Islet precursor cell (in vitro differentiated cells): ENCODE measurements around the gene KIAA0586.
A peak's percentile ranks its signal among the peaks of the same experiment; 100 is the strongest.
"Not testable (repeated sequence)": the region's sequence is repeated elsewhere in the genome, so short reads cannot be mapped to it uniquely, and the experiment has no call there.

Experiments
- DNase-seq: peaks from one replicate; pipeline ENCODE4 v3.0.0-alpha.2; 2018

The KIAA0586 gene

DNA sequence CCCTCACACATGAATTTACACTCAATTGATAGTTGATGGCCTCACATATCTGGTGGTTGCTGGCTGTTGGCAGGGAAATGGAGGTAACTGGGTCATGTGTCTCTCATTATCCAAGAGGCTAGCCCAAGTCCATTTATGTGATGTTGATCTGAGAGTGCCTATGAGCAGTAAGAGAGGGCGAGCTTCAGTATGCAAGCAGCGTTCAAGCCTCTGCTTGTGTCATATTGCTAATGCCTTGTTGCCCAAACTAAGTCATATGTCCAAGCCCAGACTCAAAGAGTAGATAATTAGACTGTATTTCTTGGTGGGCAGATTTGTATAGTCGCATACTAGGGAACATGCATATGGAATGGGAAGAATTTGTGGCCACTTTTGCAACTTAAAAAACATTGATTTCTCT, 126.4 kb downstream of the KIAA0586 start:
- DNase-seq, result no peak

DNA sequence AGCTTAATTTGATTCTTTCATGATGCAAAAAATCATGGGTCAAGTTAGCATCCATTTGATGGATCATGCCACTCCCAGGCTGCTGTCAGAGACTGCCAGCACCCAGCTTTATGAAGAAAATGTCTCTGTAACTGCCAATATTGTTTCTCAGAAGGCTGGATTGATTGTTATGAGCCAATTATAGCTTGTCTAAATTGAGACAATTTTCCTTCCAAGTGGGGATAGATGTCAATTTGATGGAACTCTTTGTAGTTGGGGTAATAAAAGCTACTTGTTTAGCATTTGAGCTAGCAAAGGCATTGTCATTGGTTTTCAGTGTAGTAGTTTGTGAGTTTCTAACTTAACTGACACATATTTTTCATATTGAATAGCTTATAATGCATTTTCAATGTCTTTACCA, 128.1 kb downstream of the KIAA0586 start:
- DNase-seq, result no peak

DNA sequence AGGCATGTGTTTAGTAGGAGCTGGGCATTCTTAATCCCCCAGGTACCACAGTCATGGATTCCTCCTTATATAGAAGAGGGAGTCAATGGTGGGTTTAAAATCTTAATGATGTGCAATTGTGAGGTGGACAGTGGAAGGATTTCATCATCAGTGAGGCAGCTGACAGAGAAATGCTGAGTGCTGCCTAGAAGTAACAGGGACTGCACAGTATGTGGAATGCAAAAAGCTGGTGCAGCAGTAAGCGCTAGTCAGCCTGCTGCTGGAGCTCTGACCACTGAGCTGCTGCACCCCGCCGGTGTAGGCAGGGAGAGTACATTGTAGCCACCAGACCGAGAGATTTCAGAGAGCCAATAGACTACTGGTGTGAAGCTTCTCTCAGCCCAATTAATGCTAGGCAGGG, 129.7 kb downstream of the KIAA0586 start:
- no peak for DNase-seq

DNA sequence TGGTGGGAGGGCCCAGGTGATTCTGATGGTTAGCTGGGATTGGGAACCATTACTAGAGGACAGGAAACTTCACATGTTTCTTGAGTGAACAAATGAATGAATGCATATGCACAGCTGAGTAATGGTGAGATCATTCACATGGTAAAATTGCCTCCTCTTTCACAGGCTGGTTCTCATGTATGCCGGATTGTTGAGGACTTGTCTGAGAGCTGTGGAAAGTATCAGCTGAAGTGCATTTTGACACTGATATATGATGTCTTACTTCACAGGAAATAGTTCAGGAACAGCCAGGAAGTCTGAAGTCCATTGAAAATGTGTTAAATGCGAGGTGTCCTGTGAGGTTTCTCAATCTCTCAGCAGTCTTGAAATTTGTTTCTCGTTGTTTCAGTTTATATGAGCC, 132.7 kb downstream of the KIAA0586 start:
- DNase-seq, result peak; percentile 58

DNA sequence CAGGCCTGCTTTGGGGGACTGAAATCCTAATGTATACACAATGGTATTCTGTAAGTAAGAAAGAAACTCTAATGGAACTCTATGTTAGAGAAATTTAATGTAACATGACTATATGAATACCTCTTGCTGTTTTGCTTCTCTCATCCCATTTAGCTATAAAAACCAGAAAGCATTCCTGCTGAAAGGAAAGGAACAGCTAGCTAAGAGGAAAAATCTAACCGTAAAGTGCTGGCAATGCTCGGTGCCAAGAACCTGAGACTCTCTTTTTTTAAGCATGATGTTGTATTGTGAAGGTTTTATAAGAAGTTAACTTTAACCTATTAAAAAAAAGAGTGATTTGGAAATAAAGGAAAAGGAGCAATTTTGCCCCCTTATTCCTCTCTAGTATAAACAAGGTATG, 134.6 kb downstream of the KIAA0586 start:
- no peak for DNase-seq

DNA sequence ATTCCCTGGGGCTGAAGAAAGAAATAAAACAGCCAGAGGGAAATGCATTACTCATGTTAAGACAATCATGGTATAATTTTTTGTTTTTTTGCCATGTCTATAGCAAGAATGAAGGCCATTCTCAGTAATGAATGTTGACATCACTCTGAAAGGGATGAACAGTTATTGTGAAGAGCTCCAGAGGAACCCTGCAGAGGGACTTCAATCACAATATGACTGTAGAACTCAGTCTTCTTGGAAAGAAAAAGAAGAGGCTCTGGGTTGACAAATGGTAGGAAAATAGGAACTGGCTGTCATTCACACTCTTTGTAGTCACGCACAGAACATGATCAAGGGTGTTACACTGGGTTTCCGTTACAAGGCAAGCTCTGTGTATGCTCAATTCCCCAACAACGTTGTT, 136.5 kb downstream of the KIAA0586 start:
- no peak for DNase-seq

DNA sequence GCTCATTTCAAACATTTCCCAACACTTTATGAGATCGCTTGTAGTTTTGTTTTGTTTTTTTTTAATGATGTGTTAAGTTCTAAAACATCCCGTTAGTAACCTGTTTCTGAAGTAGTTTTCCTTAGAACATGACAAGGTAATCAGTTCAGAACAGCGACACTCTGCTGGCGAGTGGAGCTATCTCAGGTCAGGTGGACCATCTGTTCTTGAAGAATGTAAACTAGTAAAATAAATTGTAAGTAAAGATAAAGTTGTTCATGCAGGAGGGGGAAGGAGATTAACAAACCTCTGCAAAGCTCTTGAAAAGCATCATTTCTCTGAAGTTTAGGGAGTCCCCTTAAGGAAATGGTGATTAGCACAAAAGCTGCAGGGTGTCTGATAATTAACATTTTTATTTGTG, 138.3 kb downstream of the KIAA0586 start:
- no peak for DNase-seq

DNA sequence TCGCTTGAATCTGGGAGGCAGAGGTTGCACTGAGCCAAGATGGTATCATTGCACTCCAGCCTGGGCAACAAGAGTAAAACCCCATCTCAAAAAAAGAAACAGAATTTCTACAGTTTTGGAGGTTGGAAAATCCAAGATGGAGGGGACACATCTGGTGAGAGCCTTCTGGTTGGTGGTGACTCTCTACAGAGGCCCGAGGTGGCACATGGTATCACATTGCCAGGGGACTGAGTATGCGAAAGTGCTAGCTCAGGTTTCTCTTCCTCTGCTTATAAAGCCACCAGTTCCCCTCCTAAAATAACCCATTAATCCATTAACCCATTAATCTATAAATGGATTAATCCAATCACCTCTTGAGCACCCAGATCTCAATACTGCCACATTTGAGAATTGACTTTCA, 139.5 kb downstream of the KIAA0586 start:
- DNase-seq, result no peak

DNA sequence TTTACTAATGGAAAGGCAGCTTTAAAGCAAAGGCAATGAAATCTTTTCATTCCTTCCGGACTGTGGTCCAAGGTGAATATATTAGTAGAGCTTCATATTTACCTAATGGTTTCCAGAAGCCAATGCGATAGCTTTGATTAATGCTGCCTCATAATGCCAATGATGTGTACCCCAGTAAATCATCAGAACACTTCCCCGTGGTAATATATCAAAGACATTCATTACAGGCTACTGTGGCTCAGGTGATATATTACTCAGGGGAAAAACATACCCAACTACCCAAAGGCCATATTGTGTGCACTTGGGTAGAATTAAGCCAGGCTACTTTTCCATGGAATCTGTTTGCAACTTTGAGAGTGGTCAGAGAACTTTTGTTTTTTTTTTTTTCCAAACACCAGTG, 140.8 kb downstream of the KIAA0586 start:
- DNase-seq, result no peak

DNA sequence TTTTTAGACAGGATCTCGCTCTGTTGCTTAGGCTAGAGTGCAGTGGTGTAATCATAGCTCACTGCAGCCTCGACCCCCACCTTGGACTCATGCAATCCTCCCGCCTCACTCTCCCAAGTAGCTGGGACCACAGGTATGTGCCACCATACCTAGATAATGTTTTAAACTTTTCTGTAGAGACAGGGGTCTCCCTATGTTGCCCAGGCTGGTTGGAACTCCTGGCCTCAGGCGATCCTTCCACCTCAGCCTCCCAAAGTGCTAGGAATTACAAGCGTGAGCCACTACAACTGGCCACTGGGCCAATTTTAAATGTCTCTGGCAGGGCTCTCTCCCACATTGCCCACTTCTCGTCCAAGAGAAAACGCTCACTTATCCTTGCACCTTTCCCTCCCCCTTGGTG, 143.7 kb downstream of the KIAA0586 start:
- DNase-seq, result no peak

DNA sequence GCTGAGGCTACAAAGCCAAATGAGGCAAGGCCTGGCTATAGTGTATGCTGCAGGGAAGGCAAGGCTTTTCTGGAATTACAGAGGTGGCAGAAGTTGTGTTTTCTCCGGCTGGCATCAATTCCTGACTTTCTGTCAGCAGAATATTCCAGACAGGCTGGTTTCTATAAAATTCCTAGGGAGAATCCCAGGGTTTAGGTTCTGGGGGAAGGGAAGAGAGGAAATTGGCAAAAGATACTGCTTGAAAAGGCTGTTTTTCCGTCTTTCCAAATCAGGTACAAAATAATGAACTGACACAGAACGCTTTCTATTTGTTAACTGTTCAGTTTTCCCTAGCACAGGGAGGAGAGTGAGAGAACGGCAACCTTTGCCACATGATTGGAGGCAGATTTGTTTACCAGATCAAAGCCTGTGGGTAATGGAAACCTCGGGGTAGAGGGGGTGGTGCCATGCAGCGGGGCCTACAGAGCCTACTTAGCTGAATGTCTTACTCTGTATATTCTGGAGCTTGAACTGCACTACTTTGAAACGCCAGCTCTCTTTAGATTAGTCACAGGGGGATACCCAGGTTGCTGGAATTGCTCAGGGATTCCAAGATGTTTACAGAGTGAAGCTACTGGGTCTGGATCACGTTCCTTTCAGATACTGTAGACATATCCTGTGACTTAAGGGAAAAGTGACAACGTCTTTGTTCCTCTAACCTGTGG, 144.4 kb downstream of the KIAA0586 start:
- DNase-seq, result peak; percentile 91

DNA sequence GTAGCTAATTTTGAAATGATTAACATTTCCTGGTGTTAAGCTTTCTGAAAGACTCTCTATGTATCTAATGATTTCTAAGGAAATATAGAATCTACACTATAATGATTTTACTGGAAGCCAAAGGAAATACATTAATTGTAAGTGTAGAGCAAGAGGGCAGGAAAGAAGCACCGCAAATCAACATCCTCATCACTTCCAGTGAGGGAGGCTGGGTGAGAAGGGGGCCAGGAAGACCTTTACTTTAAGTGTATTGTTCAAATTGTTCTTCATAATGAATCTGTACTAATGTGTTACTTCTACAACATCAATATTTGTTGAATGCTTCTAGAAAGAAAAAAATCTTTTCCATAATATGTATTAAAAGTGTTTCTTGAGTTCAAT, 144.9 kb downstream of the KIAA0586 start:
- no peak for DNase-seq

DNA sequence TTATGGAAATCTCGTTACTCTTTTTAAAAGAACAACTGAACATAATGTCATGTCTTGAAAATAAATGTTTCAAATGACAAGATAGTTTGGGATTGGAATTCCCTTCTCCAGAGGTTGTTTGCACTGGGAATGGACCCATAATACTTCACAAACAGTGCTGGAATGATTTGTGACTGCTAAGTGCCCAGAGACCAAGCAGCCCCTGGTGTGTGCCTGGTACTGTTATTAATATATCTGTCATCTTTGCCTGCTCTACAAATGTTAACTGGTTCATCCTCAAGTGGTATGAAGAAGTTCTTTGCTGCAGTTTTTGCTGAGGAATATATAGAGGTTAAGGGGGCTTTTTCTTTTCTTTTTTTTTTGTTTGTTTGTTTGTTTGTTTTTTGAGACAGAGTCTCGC, 145.3 kb downstream of the KIAA0586 start:
- no peak for DNase-seq

DNA sequence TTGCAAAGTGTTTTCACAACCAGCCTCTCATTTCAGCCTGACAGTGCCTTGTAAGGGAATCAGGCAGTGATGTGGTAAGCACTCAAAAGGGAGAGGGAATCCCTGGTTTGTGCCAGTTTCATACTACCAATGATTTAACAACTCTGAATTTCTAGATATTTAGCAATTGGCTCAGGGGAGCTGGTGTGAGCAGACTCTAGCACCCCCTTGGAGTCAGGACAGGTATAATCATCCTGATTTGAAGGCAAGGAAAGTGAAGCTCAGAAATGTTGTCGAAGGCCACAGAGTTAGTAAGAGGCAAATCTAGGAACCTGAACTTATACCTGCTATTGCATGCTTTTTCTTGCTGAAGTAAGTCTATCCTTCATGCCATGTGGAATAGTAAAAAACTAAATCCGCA, 147.1 kb downstream of the KIAA0586 start:
- DNase-seq, result no peak

DNA sequence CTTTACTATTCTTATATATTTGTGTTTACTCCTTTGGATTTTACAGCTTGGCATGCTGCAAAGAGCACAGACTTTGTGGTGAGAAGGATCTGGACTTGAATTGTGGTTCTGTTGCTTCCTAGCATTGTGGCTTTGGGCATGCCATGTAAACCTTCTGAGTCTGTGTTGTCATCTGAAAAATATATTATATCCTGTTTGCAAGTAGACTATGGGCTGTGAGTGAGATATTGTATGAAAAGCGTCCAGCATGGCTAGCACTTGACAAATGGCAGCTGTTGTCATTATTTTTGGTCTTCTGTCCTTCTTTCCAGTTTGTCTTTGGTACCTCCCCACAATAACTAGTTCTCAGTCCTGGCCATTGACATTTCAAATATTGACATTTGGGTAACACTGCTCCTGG, 148.4 kb downstream of the KIAA0586 start:
- DNase-seq, result no peak

DNA sequence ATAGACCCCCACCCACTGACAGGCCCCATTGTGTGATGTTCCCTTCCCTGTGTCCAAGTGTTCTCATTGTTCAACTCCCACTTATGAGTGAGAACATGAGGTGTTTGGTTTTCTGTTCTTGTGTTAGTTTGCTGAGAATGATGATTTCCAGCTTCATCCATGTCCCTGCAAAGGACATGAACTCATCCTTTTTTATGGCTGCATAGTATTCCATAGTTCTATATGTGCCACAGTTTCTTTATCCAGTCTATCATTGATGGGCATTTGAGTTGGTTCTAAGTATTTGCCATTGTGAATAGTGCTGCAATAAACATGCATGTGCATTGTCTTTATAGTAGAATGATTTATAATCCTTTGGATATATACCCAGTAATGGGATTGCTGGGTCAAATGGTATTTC, 152.5 kb downstream of the KIAA0586 start:
- not testable (repeated sequence) for DNase-seq

DNA sequence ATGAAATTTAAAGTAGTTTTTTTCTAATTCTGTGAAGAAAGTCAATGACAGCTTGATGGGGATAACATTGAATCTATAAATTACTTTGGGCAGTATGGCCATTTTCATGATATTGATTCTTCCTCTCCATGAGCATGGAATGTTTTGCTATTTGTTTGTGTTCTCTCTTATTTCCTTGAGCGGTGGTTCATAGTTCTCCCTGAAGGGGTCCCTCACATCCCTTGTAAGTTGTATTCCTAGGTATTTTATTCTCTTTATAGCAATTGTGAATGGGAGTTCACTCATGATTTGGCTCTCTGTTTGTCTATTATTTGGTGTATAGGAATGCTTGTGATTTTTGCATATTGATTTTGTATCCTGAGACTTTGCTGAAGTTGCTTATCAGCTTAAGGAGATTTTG, 153.9 kb downstream of the KIAA0586 start:
- DNase-seq, result not testable (repeated sequence)

DNA sequence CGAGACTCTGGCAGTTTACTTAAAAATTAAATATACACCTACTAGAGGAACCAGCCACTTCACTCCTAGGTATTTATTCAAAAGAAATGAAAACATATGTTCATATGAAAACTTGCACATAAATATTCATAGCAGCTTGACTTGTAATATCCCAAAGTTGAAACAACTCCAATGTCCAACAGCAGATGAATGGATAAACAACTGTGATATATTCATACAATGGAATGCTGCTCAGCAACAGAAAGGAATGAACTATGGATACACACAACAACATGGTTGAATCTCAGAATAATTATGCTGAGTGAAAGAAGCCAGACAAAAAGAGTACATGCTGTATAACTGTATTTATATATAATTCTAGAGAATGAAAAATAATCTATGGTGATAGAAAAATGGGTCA, 156.9 kb downstream of the KIAA0586 start:
- DNase-seq, result no peak

DNA sequence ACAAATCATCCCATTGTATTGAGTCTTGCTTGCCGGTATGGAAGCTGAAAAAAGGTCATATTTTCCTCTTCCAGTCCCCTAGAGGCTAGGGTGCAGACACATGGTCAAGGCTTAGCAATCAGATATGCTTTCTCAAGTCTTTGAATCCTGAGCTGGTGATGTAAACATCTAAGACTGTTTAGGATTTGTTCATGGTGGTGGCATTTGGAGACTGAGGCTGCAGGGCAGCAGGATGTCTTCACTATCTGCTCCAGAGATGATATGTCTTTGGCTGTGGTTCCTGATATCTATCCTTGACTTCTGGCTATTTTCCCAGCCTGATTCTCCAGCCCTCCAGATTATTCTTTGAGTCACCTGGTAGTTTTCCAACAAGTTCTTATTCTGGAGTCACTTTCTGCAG, 159.8 kb downstream of the KIAA0586 start:
- no peak for DNase-seq

DNA sequence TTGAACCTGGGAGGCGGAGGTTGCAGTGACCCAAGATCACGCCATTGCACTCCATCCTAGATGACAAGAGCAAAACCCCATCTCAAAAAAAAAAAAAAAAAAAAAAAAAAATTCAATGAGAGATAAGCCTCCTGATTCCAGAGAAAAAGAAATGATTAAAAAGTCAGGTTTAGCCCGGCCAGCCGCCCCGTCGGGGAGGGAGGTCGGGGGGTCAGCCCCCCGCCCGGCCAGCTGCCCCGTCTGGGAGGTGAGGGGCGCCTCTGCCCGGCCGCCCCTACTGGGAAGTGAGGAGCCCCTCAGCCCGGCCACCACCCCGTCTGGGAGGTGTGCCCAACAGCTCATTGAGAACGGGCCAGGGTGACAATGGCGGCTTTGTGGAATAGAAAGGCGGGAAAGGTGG, 160.8 kb downstream of the KIAA0586 start:
- DNase-seq, result not testable (repeated sequence)

DNA sequence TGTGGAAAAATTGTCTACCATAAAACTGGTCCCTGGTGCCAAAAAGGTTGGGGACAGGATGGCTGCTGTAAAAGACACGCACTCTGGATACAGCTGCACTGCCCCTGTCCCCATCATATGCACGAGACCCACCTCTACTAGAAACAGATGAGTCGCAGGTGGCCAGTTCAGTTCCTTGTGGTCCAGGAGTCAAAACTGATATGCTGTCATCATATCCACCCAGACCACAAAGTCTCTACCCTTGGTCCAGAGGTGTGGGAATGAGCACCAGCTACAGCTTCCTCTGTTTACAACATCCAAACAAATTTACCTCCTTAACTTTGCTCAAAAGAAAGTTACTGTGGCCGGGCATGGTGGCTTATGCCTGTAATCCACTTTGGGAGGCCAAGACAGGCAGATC, 166.5 kb downstream of the KIAA0586 start:
- DNase-seq, result no peak

DNA sequence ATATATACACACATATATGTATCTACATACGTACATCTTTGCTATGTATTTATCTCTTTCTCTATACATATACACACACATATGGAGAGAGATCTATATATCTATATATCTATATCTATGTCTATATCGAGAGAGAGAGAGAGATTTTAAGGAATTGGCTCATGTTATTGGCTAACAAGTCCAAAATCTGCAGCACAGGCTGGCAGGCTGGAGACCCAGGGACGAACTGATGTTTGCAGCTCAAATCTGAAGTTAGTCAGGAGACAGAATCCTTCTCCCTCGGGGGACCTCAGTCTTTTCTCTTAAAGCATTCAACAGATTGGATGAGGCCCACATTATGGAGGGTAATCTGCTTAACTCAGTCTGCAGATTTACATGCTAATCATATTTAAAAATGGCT, 169.5 kb downstream of the KIAA0586 start:
- no peak for DNase-seq

DNA sequence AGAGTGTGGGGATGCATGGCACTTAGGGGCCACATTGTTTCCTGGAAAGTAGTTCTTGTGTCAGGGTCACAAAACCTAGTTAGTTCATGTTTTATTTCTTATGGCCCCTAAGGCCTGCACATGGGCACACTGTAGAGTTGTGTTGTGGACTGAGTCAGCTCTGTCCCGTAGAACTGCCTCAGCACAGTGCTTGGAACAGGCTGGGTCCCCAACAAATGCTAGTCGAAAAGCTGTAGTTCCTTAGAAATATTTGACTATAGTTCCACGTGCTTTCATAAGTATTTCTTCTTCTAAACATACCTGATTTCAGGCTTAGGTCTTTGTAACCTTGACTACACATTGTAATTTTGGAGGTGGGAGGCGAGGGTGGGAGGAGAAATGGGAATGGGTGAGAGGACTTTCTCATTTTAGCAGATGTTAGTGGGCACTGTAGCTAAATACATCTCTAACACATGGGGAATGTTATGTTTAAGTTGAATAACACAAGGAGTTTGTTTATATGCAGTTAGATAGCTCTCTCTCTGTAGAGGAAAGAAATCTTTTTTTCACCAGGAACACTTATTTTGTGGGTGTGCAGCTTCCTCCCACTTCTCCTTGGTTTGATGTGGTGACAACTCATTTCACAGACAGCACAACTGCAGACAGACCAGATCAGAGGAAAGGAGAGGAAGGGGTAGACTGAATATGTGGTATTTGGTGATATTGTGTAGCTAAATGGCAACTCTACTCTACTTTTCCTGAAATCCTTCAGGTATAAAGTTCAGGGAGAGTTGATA, 170.7 kb downstream of the KIAA0586 start:
- no peak for DNase-seq

DNA sequence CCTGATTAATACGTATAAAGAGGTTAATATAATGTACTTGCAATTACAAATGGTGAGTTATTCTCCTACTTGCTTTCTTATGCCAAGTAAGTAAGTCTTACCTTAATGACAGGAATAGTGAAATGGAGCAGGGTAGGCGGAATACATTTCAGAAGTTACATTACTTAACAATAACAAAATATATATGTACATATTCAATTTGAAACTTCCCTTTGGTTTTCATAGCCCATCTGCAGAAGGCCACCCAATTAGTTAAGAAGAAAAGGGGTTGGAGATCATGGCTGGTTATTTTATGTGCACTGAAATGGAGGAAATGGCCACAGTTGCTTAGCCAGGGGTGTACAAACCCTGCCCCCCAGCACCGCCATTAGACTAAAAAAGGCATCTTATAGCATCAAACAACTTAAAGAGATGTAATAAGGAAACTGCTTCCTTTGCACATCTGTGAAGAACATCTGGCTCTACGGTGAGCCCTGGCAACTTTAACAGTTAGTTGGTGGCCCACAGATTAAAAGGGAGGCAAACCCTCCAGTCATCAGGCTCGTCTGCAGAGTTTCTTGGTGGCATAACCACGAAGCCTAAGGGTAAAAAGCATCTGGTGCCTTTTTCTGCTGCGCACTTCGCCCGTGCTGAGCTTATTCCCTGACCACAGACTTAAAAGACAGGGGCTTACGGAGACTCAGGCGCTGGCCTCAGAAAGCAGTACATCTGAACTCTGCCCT, 171.4 kb downstream of the KIAA0586 start:
- DNase-seq, result no peak
